SU-DHL-6 (cell line): Measurements from ENCODE around the gene HES4.

ENCODE experiments used
- CTCF ChIP-seq: fragments of 200-600 bp; sonication (generic); IDR thresholded peaks from one replicate; pipeline ENCODE4 v1.5.1; 2017; ENCODE audit warnings: antibody characterized with exemption, mild to moderate bottlenecking, low read length, moderate library complexity; ENCODE audit not compliant: insufficient read depth, poor library complexity, severe bottlenecking
- EZH2phosphoT487 ChIP-seq: fragments of 200-600 bp; sonication (generic), shearing (Covaris generic); conservative IDR thresholded peaks from 2 replicates; pipeline ENCODE4 v1.6.1; 2018; ENCODE audit warnings: mild to moderate bottlenecking, antibody characterized with exemption, low read length, moderate library complexity, mixed read lengths

- no peak for TF ChIP-seq CTCF
- TF ChIP-seq EZH2phosphoT487, result no peak
These were observed 20.6 kb upstream of the HES4 start for GRCh38 chr1:1020415-1021009.
